CD4-positive, alpha-beta T cell treated with Interleukin-6 at 100 ng/mL for 8 hours (primary cell): ENCODE results near the gene POU3F1.

Source experiments
- DNase-seq: peaks from one replicate; pipeline ENCODE4 v3.0.0-alpha.2; 2020; ENCODE audit warnings: mixed read lengths, low spot score

Gene POU3F1

GRCh38 chr1:38028105-38028591, 18.4 kb downstream of the POU3F1 start:
- no peak for DNase-seq

- DNase-seq: no peak
Observed at GRCh38 chr1:38027201-38028104, 19.1 kb downstream of the POU3F1 start.

GRCh38 chr1:38026592-38027200, 19.9 kb downstream of the POU3F1 start:
- DNase-seq: no peak

GRCh38 chr1:38025664-38026063, 20.9 kb downstream of the POU3F1 start:
- no peak for DNase-seq

- no peak for DNase-seq
Observed at GRCh38 chr1:38025233-38025632, 21.4 kb downstream of the POU3F1 start.

GRCh38 chr1:38022810-38023209, 23.8 kb downstream of the POU3F1 start:
- DNase-seq: no peak

- no peak for DNase-seq
Observed at GRCh38 chr1:38021969-38022368, 24.6 kb downstream of the POU3F1 start.

- no peak for DNase-seq
Observed at GRCh38 chr1:38020396-38020795, 26.2 kb downstream of the POU3F1 start.

- peak; percentile 35 for DNase-seq
Observed at GRCh38 chr1:38018864-38019343, 27.7 kb downstream of the POU3F1 start.

GRCh38 chr1:38015978-38016725, 30.4 kb downstream of the POU3F1 start:
- no peak for DNase-seq

- DNase-seq: no peak
Observed at GRCh38 chr1:38014724-38015424, 31.7 kb downstream of the POU3F1 start.

GRCh38 chr1:38014171-38014570, 32.4 kb downstream of the POU3F1 start:
- DNase-seq: no peak

GRCh38 chr1:38013227-38013622, 33.4 kb downstream of the POU3F1 start:
- DNase-seq: no peak

- peak; percentile 94 for DNase-seq
Observed at GRCh38 chr1:38012363-38013226, 34.0 kb downstream of the POU3F1 start, which contains the start of gene UTP11. Gene UTP11 (plus strand): TSS chr1:38012734. CDS start chr1:38012803, 69 bp downstream.

GRCh38 chr1:38009841-38010180, 36.8 kb downstream of the POU3F1 start:
- no peak for DNase-seq

GRCh38 chr1:38009088-38009840, 37.3 kb downstream of the POU3F1 start:
- peak; percentile 67 for DNase-seq

GRCh38 chr1:38006008-38006828, 40.4 kb downstream of the POU3F1 start:
- no peak for DNase-seq

GRCh38 chr1:38005195-38006007, 41.2 kb downstream of the POU3F1 start, which contains the start of gene FHL3:
Gene FHL3 (minus strand): TSS chr1:38005514. CDS start chr1:37999412, 6,102 bp downstream.
- peak; percentile 51 for DNase-seq
